IMR-90 (cell line): ENCODE data around the gene C21orf91. TPM values are rescaled to one million over a fixed set of nuclear protein-coding genes. Genes with fewer than 3 reads are reported as not detected.

Experiments
- ATAC-seq: fragments of 200-7000 bp; cut with Tn5 transposase; 2 replicates; pipeline ENCODE4 v1.9.1; 2020; ENCODE audit warnings: low read depth, mild to moderate bottlenecking, moderate library complexity
- BruUV-seq: library from RNA; stranded (reverse); fragments of 400-500 nt; replicated peaks from 2 replicates; lab custom pipeline; 2021; lab: Mats Ljungman, UMichigan
- CTCF ChIA-PET: fragments of 300-600 bp; formaldehyde crosslinking; extraction: SDS; loops from one replicate; lab custom pipeline; 2021; ENCODE audit warnings: antibody characterized with exemption; lab: Yijun Ruan, JAX
- POLR2A ChIA-PET: fragments of 300-600 bp; sonication (Branson Sonifier 250); formaldehyde crosslinking; loops from one replicate; lab custom pipeline; 2022; ENCODE audit warnings: antibody characterized with exemption; ENCODE audit not compliant: unreplicated experiment; lab: Charles Lee
- DNase-seq: peaks from one replicate; pipeline ENCODE4 v3.0.0; 2013
- H2AFZ ChIP-seq: replicated peaks from 2 replicates; pipeline ENCODE3; 2013; ENCODE audit warnings: low read length, mild to moderate bottlenecking; ENCODE audit not compliant: poor library complexity
- H2AK5ac ChIP-seq: 2 replicates; pipeline ENCODE4 v1.6.1; 2013; ENCODE audit warnings: low read depth, low read length, inconsistent platforms
- H2AK9ac ChIP-seq: replicated peaks from 2 replicates; pipeline ENCODE3; 2013; ENCODE audit warnings: mild to moderate bottlenecking, low read depth, low read length, moderate library complexity; ENCODE audit not compliant: poor library complexity
- H2BK120ac ChIP-seq: 2 replicates; pipeline ENCODE4 v1.6.1; 2013; ENCODE audit warnings: low read depth, low read length, inconsistent platforms
- H2BK15ac ChIP-seq: 3 replicates; pipeline ENCODE4 v1.6.1; 2013; ENCODE audit warnings: low read depth, low read length, inconsistent platforms
- H2BK20ac ChIP-seq: 2 replicates; pipeline ENCODE4 v1.6.1; 2013; ENCODE audit warnings: low read depth, mild to moderate bottlenecking, inconsistent platforms, low read length, moderate library complexity
- H2BK5ac ChIP-seq: 2 replicates; pipeline ENCODE4 v1.6.1; 2013; ENCODE audit warnings: mild to moderate bottlenecking, low read depth, low read length, inconsistent platforms; ENCODE audit not compliant: poor library complexity, severe bottlenecking
- H3K14ac ChIP-seq: replicated peaks from 2 replicates; pipeline ENCODE4 v1.6.1; 2013; ENCODE audit warnings: low read depth, low read length, inconsistent platforms
- H3K18ac ChIP-seq: 2 replicates; pipeline ENCODE4 v1.6.1; 2013; ENCODE audit warnings: low read depth, low read length, control low read depth
- H3K23ac ChIP-seq: 2 replicates; pipeline ENCODE4 v1.6.1; 2013; ENCODE audit warnings: low read depth, low read length, inconsistent platforms
- H3K27ac ChIP-seq: 2 replicates; pipeline ENCODE4 v1.5.1; 2013; ENCODE audit warnings: mild to moderate bottlenecking, control low read depth, low read length; ENCODE audit not compliant: insufficient read depth
- H3K27me3 ChIP-seq: 2 replicates; pipeline ENCODE4 v1.6.1; 2013; ENCODE audit warnings: low read length; ENCODE audit not compliant: control insufficient read depth, insufficient read depth
- H3K36me3 ChIP-seq: 2 replicates; pipeline ENCODE4 v1.6.1; 2013; ENCODE audit warnings: low read length, mixed read lengths; ENCODE audit not compliant: control insufficient read depth, insufficient read depth
- H3K4ac ChIP-seq: 2 replicates; pipeline ENCODE4 v1.6.1; 2013; ENCODE audit warnings: low read depth, low read length, inconsistent platforms
- H3K4me1 ChIP-seq: 2 replicates; pipeline ENCODE4 v1.6.1; 2013; ENCODE audit warnings: low read length, mixed read lengths; ENCODE audit not compliant: control insufficient read depth, insufficient read depth
- H3K4me2 ChIP-seq: 2 replicates; pipeline ENCODE4 v1.6.1; 2013; ENCODE audit warnings: low read depth, mild to moderate bottlenecking, control low read depth, low read length, moderate library complexity
- H3K4me3 ChIP-seq: 2 replicates; pipeline ENCODE4 v1.5.1; 2013; ENCODE audit warnings: low read depth, mild to moderate bottlenecking, control low read depth, low read length, moderate library complexity; ENCODE audit not compliant: insufficient read depth
- H3K56ac ChIP-seq: 2 replicates; pipeline ENCODE4 v1.6.1; 2013; ENCODE audit warnings: low read length, inconsistent platforms; ENCODE audit not compliant: insufficient read depth; ENCODE audit errors: extremely low read depth
- H3K79me1 ChIP-seq, 2 experiments: 2 replicates each; pipeline ENCODE4 v1.6.1; 2013; ENCODE audit warnings: low read length in 2 of 2, inconsistent platforms in 1 of 2, low read depth in 1 of 2
- H3K9ac ChIP-seq: 2 replicates; pipeline ENCODE4 v1.6.1; 2013; ENCODE audit warnings: low read depth, low read length, control low read depth
- H3K9me1 ChIP-seq: 2 replicates; pipeline ENCODE4 v1.6.1; 2013; ENCODE audit warnings: low read length, inconsistent platforms; ENCODE audit not compliant: insufficient read depth
- H3K9me3 ChIP-seq: 2 replicates; pipeline ENCODE4 v1.6.1; 2013; ENCODE audit warnings: low read length; ENCODE audit not compliant: control insufficient read depth, insufficient read depth
- H4K20me1 ChIP-seq: 2 replicates; pipeline ENCODE4 v1.6.1; 2013; ENCODE audit warnings: low read length, inconsistent platforms; ENCODE audit not compliant: insufficient read depth
- H4K5ac ChIP-seq: 2 replicates; pipeline ENCODE4 v1.6.1; 2013; ENCODE audit warnings: mild to moderate bottlenecking, low read depth, low read length, control low read depth
- H4K8ac ChIP-seq, 2 experiments: 2 replicates each; pipeline ENCODE4 v1.6.1; 2013; ENCODE audit warnings: low read depth in 2 of 2, low read length in 2 of 2, control low read depth in 1 of 2, inconsistent platforms in 1 of 2
- H4K91ac ChIP-seq: 2 replicates; pipeline ENCODE4 v1.6.1; 2013; ENCODE audit warnings: low read depth, low read length, inconsistent platforms; ENCODE audit not compliant: insufficient read depth
- BHLHE40 ChIP-seq: fragments of 150-350 bp; IDR thresholded peaks from 2 replicates; pipeline ENCODE4 v1.6.1; 2016; ENCODE audit warnings: mild to moderate bottlenecking, low read depth, low read length
- CHD1 ChIP-seq: IDR thresholded peaks from 2 replicates; pipeline ENCODE4 v1.6.1; 2012; ENCODE audit warnings: low read depth, low read length, improper control_type of control experiment
- FOS ChIP-seq: fragments of 150-350 bp; IDR thresholded peaks from 2 replicates; pipeline ENCODE4 v1.6.1; 2016; ENCODE audit warnings: low read depth, low read length
- MAZ ChIP-seq: IDR thresholded peaks from 2 replicates; pipeline ENCODE4 v1.6.1; 2012; ENCODE audit warnings: low read depth, mild to moderate bottlenecking, low read length, improper control_type of control experiment, moderate library complexity, borderline replicate concordance
- MXI1 ChIP-seq: IDR thresholded peaks from 2 replicates; pipeline ENCODE4 v1.6.1; 2012; ENCODE audit warnings: low read depth, mild to moderate bottlenecking, low read length, moderate library complexity, borderline replicate concordance
- NFE2L2 ChIP-seq: fragments of 150-350 bp; IDR thresholded peaks from 2 replicates; pipeline ENCODE4 v1.6.1; 2016; ENCODE audit warnings: low read depth, mild to moderate bottlenecking, low read length
- SMC3 ChIP-seq: fragments of 150-350 bp; IDR thresholded peaks from 2 replicates; pipeline ENCODE4 v1.6.1; 2016; ENCODE audit warnings: low read depth, mild to moderate bottlenecking, antibody characterized with exemption, low read length, moderate library complexity
- WGBS, 2 experiments: methylation state at CpG; one replicate each; pipeline versions ENCODE4 v1.1.5 to v1.1.7; 2013; ENCODE audit warnings: missing lambda C conversion rate in 2 of 2; ENCODE audit not compliant: insufficient read length in 1 of 2; ENCODE audit errors: extremely low coverage in 2 of 2; 5-methylcytosine and 5-hydroxymethylcytosine counted together
- dilution Hi-C: fragments of 300-500 bp; cut with HindIII; formaldehyde crosslinking; loops from one replicate; pipeline ENCODE4 v1.14.3; 2018; ENCODE audit warnings: low sequenced_read_pairs; ENCODE audit not compliant: unreplicated experiment
- in situ Hi-C: fragments of 300-500 bp; cut with MboI; formaldehyde crosslinking; loops from 3 replicates; pipeline ENCODE4 v1.14.3; 2019; ENCODE audit warnings: low sequenced_read_pairs, inconsistent platforms, mixed read lengths
- intact Hi-C: fragments of 100-400 bp; cut with micrococcal nuclease; formaldehyde crosslinking; loops from 2 replicates; pipeline ENCODE4 v1.10.0; 2022
- polyA plus RNA-seq, 3 experiments: library from polyadenylated mRNA; depleted of rRNA; stranded (reverse); fragments of >200 nt; gene quantifications; 2 replicates each; pipeline ENCODE4 v1.2.3, GENCODE V29; 2012; ENCODE audit warnings: low replicate concordance in 1 of 3
- total RNA-seq: library from RNA; depleted of rRNA; stranded (reverse); fragments of >200 nt; gene quantifications from 2 replicates; pipeline ENCODE4 v1.2.3, GENCODE V29; 2012

Gene C21orf91
- total and polyA plus RNA-seq, 2 of the 4 experiments (the other 2 are of a cell fraction) = 3.7 to 9.3 TPM

DNA sequence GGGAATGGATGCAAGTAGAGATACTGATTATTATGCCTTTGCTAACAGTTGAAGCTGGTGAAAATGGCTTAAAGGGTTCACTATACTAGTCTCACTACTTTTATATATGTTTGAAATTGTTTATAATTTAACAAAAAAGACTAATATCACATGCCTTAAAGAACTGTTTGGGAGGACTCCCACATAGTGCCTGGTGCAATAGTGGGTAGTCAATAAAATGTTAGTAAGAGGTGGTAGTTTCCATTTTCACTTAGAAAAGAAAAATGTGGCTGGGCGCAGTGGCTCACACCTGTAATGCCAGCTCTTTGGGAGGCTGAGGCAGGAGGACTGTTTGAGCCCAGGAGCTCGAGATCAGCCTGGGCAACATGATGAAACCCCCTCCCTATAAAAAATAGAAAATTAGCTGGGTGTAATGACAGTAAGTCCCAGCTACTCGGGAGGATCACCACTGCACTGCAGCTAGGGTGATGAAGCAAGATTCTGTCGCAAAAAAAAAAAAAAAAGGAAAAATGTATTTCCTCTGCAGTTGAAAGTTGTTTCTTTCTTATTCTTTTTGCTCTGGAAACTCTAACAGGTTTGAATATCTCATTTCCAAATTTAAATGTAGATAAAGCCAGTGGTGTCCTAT lies 24.5 kb downstream of the C21orf91 start:
- peaks cover 4 to 7% of the 10 kb centered on the region in 2 experiments; a peak in 3 of 4 replicates for H3K79me1 ChIP-seq
- no peak overlapping the region for H3K23ac ChIP-seq
- WGBS, 2 experiments = 100% methylated on average over 1 of the region's 4 CpGs; no CpG with 5 or more reads in 1 of the 2 experiments
- H3K4ac ChIP-seq = no peak overlapping the region
- H2BK15ac ChIP-seq = no peak overlapping the region
- no peak overlapping the region for H3K4me2 ChIP-seq
- no peak overlapping the region for H4K8ac ChIP-seq
- intact Hi-C loops = no loop called here
- H3K27ac ChIP-seq = no peak overlapping the region
- H3K4me1 ChIP-seq = peaks cover 5% of the 10 kb centered on the region
- H4K20me1 ChIP-seq = no peaks in the 10 kb centered on the region
- no peak overlapping the region for H3K9ac ChIP-seq
- ChIA-PET CTCF (interaction anchor here (0.6 kb wide), 1 partner anchor 408 kb away, joined by 4 read pairs; no protein-coding TSS in a partner anchor), POLR2A (no interaction called here)
- dilution Hi-C loops = no loop called here
- no peak overlapping the region for H2BK20ac ChIP-seq
- H4K91ac ChIP-seq = no peak overlapping the region
- H3K27me3 ChIP-seq = no peaks in the 10 kb centered on the region
- no peaks in the 10 kb centered on the region for H3K9me3 ChIP-seq
- no peak overlapping the region for H3K56ac ChIP-seq
- H2AK5ac ChIP-seq = no peak overlapping the region
- no peak overlapping the region for H3K14ac ChIP-seq
- H3K9me1 ChIP-seq = peaks cover 3% of the 10 kb centered on the region; the same call in 1 of the 2 replicates
- H2BK120ac ChIP-seq = no peak overlapping the region
- H2AFZ ChIP-seq = no peak overlapping the region
- ATAC-seq = no peak
- no peak overlapping the region for H2AK9ac ChIP-seq
- H3K4me3 ChIP-seq = no peak overlapping the region
- H2BK5ac ChIP-seq = no peak overlapping the region
- H3K36me3 ChIP-seq = peaks cover 2% of the 10 kb centered on the region
- no peak overlapping the region for H3K18ac ChIP-seq
- DNase-seq = no peak
- BruUV-seq = no TSS peak
- no peak overlapping the region for H4K5ac ChIP-seq
- TF ChIP-seq NFE2L2 = no peak
- no peak for TF ChIP-seq SMC3
- no peak for TF ChIP-seq MAZ
- no peak for TF ChIP-seq CHD1
- TF ChIP-seq FOS = no peak
- TF ChIP-seq BHLHE40 = no peak
- no peak for TF ChIP-seq MXI1
- in situ Hi-C loops = no loop called here
